ENCODE results near the gene FAM110A.

DNA sequence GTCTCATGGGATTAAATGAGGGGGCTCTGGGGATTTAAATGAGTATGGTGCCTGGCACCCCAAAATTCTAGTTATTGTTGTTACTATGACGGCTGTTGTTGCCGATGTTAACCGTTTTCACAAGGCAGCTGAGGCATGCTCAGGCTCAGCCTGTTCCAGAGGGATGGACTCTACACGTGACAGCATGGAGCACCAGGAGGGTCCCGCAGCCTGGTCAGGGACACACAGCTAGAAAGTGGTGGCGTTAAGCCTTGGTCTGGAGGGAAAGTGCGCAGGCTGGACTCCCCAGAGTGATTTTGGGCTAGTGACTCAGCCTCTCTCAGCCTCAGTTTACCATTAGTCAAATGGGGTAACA lies 7.0 kb downstream of the FAM110A start:
- TF ChIP-seq, protein P1, sequence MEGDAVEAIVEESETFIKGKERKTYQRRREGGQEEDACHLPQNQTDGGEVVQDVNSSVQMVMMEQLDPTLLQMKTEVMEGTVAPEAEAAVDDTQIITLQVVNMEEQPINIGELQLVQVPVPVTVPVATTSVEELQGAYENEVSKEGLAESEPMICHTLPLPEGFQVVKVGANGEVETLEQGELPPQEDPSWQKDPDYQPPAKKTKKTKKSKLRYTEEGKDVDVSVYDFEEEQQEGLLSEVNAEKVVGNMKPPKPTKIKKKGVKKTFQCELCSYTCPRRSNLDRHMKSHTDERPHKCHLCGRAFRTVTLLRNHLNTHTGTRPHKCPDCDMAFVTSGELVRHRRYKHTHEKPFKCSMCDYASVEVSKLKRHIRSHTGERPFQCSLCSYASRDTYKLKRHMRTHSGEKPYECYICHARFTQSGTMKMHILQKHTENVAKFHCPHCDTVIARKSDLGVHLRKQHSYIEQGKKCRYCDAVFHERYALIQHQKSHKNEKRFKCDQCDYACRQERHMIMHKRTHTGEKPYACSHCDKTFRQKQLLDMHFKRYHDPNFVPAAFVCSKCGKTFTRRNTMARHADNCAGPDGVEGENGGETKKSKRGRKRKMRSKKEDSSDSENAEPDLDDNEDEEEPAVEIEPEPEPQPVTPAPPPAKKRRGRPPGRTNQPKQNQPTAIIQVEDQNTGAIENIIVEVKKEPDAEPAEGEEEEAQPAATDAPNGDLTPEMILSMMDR (conservative IDR thresholded peaks at IDR 0.05; ENCODE audit: low read depth, low read length), result no peak
- no peak for TF ChIP-seq EZH2 (IDR thresholded peaks at IDR 0.05; ENCODE audit: borderline replicate concordance, low read depth, low read length, poor library complexity, severe bottlenecking)

Data from A673 (cell line).